ENCODE data around the gene NTN1.
A peak's percentile ranks its signal among the peaks of the same experiment; 100 is the strongest.

Gene NTN1

DNA sequence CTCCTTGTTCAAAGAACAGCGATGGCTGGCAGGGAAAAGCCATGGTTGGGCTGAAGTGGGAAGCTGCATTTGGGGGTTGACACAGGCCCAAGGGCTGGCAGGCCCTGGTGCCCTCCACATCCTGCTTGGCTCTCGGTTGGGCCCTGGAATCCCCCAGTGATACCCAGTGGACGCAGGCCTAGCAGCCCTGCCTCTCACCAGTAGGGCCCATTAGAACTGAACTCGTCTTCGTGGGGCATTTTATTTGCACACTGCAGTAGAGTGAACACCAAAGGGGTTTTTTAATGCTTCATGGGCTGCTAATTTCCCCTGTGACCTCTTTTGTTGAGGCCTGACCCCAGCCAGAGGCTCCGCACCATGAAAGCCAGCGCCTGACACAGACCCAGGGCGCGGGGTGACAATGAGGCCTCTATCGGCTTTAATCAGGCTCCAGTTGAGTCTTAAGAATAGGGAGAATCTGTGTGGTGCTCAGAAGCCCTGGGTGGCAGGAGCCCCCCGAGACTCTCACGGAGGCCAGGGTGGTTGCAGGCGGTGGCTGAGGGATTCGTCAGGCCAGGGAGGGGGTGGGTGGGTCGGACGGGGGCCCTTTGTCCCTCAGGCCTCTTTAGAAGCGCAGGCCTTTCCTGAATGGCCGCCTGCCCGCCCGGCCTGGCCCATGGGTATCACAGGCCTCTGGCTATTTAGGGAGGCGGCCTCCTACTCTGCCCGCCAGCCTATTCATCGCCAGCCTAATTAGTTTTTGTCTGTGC, 199.3 kb downstream of the NTN1 start:
- DNase-seq, result no peak

DNA sequence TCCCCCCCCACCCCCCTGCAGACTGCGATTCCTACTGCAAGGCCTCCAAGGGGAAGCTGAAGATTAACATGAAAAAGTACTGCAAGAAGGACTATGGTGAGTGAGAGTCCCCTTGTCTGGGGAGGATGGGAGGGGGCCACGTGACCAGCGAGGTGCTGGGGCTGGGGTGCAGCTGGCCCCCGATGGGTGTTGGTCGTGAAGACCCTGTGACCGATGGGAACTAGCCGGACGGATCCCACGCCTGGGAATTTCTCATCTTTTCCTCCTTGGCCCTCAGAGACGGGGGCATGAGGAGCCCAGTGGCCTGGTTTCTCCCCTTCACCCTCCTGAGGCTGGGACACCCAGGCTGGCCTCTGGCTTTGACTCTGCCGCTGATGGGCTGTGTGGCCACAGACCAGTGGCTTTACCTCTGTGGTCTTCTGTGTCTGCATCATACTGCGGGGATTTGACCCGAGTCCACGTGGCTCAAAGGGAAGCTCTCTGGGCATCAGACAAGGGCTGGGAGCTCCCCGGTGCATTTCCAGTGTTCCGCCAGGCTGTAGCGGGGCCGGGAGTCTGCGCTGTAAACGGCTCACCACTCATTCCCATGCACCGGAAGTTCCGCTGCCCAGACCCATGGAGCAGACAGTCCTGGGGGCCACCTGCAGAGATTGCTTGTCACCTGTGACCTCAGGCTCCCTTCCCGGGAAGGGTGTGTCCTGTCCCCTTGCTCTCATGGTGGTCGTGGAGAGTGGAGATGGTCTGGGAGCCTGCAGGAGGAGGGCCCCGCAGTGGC, 200.0 kb downstream of the NTN1 start:
- DNase-seq, result no peak

DNA sequence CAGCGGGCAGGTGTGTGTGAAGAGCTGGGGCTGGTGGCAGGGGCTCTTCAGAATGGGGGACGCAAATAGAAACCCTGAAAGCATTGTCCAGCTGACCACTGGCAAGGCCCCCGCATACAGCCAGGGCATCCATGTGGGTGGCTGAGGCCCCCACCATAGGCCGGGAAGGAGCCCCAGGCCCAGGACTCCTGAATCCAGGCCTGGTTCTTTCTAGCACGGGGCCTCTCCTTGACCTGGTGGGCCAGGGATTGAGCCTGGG, 200.5 kb downstream of the NTN1 start:
- DNase-seq, result no peak

GRCh38 chr17:9223531-9223930, 202.2 kb downstream of the NTN1 start:
- DNase-seq, result no peak

DNA sequence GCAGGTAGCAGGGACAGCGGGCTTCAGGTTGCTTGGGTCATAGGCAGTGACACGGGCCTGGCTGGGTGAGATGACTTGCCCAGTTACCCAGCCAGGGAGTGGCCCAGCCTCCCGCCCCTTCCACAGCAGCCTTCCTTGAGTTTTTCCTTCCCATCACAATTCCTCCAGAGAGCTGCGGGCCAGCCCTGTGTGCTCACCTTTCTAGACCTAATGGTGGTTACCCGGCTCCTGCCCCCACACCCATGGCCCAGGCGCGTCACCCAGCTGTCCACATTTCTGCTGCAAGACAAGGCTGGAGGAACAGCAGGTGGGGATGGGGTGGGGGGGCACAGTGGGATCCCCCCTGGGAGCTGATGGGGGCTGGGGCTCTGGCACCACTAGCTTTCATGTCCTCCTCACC, 203.2 kb downstream of the NTN1 start:
- no peak for DNase-seq

- DNase-seq, result no peak
Observed at GRCh38 chr17:9225305-9226101, 204.2 kb downstream of the NTN1 start.

- no peak for DNase-seq
Observed at GRCh38 chr17:9226130-9226793, 205.0 kb downstream of the NTN1 start.

DNA sequence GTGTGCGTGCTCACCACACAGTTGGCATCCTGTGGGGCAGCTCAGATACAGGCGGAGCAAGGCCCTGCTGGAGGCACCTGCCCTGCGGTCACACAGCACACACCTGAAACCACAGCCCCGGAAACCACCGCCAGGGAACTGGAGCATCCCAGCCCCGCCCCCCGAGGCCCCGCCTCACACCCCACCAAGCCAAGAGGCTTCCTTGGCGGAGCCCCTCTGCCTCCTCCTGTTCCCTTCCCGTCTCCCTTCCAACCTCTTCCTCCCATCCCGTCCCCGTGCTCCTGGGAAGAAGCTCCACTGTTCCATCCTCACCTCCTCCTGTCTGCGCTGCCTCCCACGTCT, 205.5 kb downstream of the NTN1 start:
- DNase-seq, result peak in 1 of 5 experiments; percentile 19

DNA sequence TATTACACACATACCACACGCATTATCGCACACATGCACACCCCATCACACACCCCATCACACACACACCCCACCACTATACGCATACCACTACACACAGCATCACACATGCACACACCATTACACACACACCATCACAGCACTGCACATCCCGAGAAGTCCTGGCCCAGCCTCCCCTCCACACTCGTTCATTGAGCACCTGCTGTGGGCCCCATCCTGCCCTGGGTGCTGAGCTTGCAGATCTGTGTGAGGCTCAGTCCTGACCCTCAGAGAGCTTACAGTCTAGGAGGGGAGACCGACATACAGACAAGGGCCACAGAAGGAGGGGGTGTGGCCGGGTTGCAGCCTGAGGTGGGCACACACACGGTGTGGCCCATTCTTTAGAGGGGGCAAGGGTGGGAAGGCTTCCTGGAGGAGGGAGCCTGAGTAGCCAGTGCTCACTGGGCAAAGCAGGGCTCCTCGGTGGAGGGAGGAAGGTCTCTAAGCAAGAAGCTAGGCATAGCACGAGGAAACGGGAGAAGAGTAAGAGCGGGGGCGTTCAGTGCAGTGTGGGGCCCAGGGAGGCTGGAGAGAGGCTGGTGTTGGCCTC, 206.6 kb downstream of the NTN1 start:
- DNase-seq, result no peak

GRCh38 chr17:9228408-9229159, 207.3 kb downstream of the NTN1 start:
- no peak for DNase-seq

GRCh38 chr17:9229160-9229825, 208.0 kb downstream of the NTN1 start:
- no peak for DNase-seq

- no peak for DNase-seq
Observed at GRCh38 chr17:9229826-9230201, 208.5 kb downstream of the NTN1 start.

- DNase-seq, result no peak
Observed at GRCh38 chr17:9230346-9230745, 209.0 kb downstream of the NTN1 start.

- DNase-seq, result no peak
Observed at GRCh38 chr17:9230861-9231260, 209.6 kb downstream of the NTN1 start.

GRCh38 chr17:9231449-9232154, 210.3 kb downstream of the NTN1 start:
- DNase-seq, result no peak

DNA sequence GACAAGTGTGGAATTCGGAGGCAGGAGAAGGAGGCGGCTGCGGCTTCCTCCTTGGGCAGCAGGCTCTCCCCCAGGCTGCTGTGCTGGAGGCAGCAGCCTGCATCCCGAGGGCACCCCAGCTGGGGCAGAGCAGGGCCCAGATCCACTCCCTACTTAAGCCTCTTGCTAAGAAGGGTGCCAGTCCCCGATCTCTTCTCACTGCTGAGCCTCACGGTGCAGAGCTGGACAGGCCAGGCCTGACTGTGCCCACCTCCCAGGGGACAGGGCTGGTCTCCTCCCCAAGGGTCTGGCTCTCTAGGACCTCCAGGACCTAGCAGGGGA, 210.8 kb downstream of the NTN1 start:
- no peak for DNase-seq

GRCh38 chr17:9232591-9233270, 211.4 kb downstream of the NTN1 start:
- no peak for DNase-seq

DNA sequence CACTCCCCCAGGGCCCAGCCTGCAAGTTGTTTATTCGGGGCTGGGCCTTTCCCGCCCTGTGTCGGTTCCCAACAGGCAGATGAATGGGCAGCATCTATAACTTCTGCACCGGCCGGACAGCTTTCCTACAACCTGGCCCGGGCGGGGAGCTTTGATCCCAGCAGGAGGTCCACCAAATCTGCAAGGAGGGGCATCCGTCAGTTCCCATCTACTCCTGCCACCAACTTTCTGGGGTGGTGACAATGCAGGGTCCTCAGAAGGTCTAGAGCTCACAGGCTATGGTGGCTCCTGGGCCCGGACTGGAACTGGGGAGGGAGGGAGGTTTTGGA, 211.9 kb downstream of the NTN1 start:
- no peak for DNase-seq

GRCh38 chr17:9233761-9234160, 212.5 kb downstream of the NTN1 start:
- DNase-seq, result no peak

DNA sequence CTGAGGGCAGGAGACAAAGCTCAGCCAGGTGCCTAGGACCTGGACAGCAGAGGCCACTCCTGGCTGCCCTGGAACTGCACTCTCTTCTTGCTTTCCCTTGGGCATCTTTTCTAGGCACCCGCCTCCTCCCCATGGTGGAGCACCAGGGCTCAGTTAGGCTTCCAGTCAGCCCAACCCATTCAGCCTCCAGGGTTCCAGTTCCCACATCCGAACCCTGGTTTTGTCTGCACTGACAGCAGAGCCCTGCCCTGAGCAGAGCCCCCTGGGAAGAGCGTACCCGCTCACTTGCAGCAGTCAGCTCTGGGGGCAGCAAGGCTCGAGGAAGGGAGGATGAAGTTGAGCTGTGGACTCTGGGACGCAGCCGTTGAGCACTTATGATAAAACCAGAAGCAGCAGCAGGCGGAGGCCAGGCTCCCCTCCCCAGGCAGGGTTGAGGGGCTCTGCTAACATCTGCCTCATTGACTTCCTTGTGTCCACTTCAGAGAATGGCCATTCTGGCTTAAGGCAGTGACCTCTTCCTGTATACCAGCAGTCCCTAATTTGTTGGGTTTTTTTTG, 213.2 kb downstream of the NTN1 start:
- no peak for DNase-seq
